ENCODE measurements around the gene WNT1.

Gene WNT1

DNA sequence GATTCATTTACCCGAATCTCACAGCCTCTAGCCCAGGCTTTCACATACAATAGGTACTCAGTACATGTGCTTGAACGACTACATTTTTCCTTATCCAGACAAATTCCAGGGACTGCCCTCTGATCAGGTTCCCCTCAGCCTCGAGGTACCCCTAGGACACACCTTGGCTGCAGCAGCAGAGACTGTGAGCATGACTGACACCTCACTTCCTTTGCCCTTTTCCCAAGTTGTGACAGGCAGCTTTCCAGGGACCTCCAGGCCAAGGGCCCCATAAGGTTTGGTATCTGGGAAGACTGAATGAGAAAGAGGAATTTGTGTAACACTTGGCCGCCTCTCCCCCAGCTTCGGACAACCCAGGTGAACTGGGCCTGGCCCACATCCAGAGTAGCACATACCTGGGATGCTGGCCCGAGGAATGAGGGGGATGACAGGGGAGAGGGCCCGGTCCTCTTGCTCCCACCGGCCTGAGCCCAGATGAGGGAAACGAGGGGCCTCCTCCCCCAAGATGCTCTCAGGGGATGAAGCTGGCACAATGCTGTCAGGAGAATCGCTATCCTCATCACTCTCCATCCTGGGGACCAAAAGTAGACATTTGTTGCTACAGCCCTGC lies 50.6 kb downstream of the WNT1 start:
- no peaks in the 10 kb centered on the region for H3K27me3 ChIP-seq (ENCODE audit: insufficient read depth, poor library complexity, severe bottlenecking)
- H3K27ac ChIP-seq (replicated peaks): no peak overlapping the region
- no peak overlapping the region for H3K4me3 ChIP-seq (replicated peaks; ENCODE audit: insufficient read depth, low read length)
- DNase-seq (ENCODE audit: low read depth in 1 of 2, low spot score in 1 of 2): no peak
- TF ChIP-seq, protein P1, sequence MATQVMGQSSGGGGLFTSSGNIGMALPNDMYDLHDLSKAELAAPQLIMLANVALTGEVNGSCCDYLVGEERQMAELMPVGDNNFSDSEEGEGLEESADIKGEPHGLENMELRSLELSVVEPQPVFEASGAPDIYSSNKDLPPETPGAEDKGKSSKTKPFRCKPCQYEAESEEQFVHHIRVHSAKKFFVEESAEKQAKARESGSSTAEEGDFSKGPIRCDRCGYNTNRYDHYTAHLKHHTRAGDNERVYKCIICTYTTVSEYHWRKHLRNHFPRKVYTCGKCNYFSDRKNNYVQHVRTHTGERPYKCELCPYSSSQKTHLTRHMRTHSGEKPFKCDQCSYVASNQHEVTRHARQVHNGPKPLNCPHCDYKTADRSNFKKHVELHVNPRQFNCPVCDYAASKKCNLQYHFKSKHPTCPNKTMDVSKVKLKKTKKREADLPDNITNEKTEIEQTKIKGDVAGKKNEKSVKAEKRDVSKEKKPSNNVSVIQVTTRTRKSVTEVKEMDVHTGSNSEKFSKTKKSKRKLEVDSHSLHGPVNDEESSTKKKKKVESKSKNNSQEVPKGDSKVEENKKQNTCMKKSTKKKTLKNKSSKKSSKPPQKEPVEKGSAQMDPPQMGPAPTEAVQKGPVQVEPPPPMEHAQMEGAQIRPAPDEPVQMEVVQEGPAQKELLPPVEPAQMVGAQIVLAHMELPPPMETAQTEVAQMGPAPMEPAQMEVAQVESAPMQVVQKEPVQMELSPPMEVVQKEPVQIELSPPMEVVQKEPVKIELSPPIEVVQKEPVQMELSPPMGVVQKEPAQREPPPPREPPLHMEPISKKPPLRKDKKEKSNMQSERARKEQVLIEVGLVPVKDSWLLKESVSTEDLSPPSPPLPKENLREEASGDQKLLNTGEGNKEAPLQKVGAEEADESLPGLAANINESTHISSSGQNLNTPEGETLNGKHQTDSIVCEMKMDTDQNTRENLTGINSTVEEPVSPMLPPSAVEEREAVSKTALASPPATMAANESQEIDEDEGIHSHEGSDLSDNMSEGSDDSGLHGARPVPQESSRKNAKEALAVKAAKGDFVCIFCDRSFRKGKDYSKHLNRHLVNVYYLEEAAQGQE (IDR thresholded peaks at IDR 0.05; ENCODE audit: insufficient replicate concordance, low read depth): no peak
- TF ChIP-seq GABPA (IDR thresholded peaks at IDR 0.05; ENCODE audit: low read depth) (no peak), SPI1 (IDR thresholded peaks at IDR 0.05; ENCODE audit: borderline replicate concordance, low read depth) (no peak), POLR2AphosphoS5 (IDR thresholded peaks at IDR 0.05; ENCODE audit: low read depth) (no peak)
- TF ChIP-seq, protein P2, sequence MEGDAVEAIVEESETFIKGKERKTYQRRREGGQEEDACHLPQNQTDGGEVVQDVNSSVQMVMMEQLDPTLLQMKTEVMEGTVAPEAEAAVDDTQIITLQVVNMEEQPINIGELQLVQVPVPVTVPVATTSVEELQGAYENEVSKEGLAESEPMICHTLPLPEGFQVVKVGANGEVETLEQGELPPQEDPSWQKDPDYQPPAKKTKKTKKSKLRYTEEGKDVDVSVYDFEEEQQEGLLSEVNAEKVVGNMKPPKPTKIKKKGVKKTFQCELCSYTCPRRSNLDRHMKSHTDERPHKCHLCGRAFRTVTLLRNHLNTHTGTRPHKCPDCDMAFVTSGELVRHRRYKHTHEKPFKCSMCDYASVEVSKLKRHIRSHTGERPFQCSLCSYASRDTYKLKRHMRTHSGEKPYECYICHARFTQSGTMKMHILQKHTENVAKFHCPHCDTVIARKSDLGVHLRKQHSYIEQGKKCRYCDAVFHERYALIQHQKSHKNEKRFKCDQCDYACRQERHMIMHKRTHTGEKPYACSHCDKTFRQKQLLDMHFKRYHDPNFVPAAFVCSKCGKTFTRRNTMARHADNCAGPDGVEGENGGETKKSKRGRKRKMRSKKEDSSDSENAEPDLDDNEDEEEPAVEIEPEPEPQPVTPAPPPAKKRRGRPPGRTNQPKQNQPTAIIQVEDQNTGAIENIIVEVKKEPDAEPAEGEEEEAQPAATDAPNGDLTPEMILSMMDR (IDR thresholded peaks at IDR 0.05; ENCODE audit: insufficient read depth, low read length): no peak

DNA sequence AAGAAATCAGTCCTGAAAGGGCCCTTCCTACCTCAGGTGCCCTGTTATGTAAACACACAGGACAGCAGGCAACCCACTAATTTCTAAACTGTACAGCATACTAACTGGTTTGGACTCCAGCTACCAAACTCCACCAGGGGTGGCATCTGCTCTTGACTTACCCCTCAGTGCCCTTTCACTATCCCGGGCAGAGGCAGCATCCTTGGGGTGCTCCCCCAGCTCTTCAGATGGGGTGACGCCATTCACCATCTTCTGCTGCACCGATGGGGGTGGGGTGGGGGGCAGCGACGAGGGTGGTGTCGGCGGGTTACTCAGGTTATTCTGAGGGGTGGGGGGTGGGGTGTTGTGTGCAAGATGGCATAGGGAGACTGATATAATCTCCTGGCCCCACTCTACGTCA lies 52.0 kb downstream of the WNT1 start:
- Histone ChIP-seq H3K27me3 (ENCODE audit: insufficient read depth, poor library complexity, severe bottlenecking) (no peaks in the 10 kb centered on the region), H3K4me3 (replicated peaks; ENCODE audit: insufficient read depth, low read length) (no peak overlapping the region), H3K27ac (replicated peaks) (no peak overlapping the region)
- TF ChIP-seq, protein P1 (IDR thresholded peaks at IDR 0.05; ENCODE audit: insufficient replicate concordance, low read depth): no peak
- TF ChIP-seq, protein P2 (IDR thresholded peaks at IDR 0.05; ENCODE audit: insufficient read depth, low read length): no peak
- TF ChIP-seq GABPA (IDR thresholded peaks at IDR 0.05; ENCODE audit: low read depth) (no peak), SPI1 (IDR thresholded peaks at IDR 0.05; ENCODE audit: borderline replicate concordance, low read depth) (no peak), POLR2AphosphoS5 (IDR thresholded peaks at IDR 0.05; ENCODE audit: low read depth) (no peak)
- DNase-seq (ENCODE audit: low read depth in 1 of 2, low spot score in 1 of 2): no peak

DNA sequence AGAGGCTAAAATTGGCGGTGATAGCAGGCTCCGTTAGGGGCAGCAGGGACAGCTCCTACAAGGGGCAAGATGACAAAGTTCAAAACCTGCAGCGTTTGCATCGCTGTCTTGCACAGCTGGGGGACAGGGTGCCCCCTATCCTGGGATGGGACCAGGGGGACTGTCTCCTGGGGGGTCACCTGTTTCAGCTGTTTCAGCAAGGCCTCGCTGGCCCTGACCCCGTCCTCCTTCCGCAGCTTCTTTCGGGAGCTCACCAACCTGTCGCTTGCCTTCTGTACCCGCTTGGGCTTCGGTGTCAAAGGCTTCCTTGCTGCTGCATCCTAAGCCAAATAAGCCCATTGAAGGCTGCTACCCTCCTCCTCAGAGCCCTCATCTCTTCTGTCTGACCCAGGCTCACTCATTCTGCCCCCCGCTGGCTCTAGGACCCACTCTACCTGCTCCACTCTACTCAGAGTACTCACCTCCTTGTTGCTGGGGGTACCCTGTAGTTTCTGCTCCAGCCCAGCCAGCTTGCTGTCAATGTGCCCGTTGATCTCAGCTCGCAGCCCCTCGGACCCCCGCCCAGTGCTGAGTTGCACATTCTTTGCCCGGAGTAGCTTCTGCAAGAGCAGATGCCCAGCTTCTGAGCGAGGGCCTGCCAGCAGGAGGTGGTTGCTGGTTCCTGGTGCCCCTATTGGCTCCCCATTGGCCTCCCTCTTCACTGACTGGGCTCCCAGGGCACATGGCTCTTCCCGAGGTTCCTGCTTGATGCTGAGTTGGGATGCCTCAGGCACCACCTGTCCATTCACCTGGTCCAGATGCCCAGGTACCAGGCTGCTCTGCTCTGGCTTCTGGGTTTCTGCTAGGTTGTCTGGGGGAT lies 52.8 kb downstream of the WNT1 start:
- Histone ChIP-seq H3K4me3 (replicated peaks; ENCODE audit: insufficient read depth, low read length) (no peak overlapping the region), H3K27me3 (ENCODE audit: insufficient read depth, poor library complexity, severe bottlenecking) (no peaks in the 10 kb centered on the region), H3K27ac (replicated peaks) (no peak overlapping the region)
- TF ChIP-seq POLR2AphosphoS5 (IDR thresholded peaks at IDR 0.05; ENCODE audit: low read depth): no peak
- TF ChIP-seq GABPA (IDR thresholded peaks at IDR 0.05; ENCODE audit: low read depth): no peak
- TF ChIP-seq SPI1 (IDR thresholded peaks at IDR 0.05; ENCODE audit: borderline replicate concordance, low read depth): no peak
- TF ChIP-seq, protein P1 (IDR thresholded peaks at IDR 0.05; ENCODE audit: insufficient replicate concordance, low read depth): no peak
- no peak for DNase-seq (ENCODE audit: low read depth in 1 of 2, low spot score in 1 of 2)
